NCI-H2171 treated with DMSO at 0.1 percent for 48 hours (cell line): ENCODE data around the gene ARHGAP21.
A peak's percentile ranks its signal among the peaks of the same experiment; 100 is the strongest.
"Not testable (repeated sequence)": the region's sequence is repeated elsewhere in the genome, so short reads cannot be mapped to it uniquely, and the experiment has no call there.

ENCODE experiments used
- DNase-seq: peaks from one replicate; lab custom pipeline; 2025; lab: John Stamatoyannopoulos, UW

Gene ARHGAP21

DNA sequence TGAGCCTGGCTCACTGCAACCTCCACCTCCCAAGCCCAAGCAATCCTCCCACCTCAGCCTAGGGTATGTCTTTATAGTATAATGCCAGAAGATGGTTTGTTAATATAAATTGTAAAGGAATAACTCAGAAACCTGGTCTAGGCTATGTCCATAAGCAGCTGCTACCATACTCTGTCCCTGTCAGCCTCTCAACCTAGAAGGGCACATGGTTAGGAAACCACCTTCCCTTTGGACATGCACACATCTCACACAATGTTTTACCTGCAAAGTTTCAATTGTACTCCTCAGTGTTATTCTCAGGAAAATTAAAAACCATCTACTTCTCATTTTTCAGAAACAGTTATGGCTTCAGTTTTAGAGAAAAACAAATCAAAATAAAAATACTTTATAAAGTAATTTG lies 40.1 kb downstream of the ARHGAP21 start:
- DNase-seq, result no peak

GRCh38 chr10:24681572-24682088 lies 42.1 kb downstream of the ARHGAP21 start:
- no peak for DNase-seq

- DNase-seq, result no peak
Measured at GRCh38 chr10:24680647-24681524, 42.8 kb downstream of the ARHGAP21 start.

DNA sequence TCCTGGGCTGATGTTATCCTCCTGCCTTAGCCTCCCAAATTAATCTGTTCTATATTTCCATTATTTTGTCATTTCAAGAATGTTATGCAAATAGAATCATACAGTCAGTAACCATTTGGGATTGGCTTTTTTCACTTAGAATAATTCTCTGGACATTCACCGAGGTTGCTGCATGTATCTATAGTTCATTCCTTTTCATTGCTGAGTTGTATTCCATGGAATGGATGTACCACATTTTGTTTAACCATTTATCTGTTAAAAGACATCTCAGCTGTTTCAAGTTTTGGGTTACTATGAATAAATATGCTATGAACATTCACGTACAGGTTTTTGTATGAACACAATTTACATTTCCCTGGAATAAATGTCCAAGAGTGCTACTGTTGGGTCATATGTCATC lies 44.9 kb downstream of the ARHGAP21 start:
- DNase-seq, result no peak

DNA sequence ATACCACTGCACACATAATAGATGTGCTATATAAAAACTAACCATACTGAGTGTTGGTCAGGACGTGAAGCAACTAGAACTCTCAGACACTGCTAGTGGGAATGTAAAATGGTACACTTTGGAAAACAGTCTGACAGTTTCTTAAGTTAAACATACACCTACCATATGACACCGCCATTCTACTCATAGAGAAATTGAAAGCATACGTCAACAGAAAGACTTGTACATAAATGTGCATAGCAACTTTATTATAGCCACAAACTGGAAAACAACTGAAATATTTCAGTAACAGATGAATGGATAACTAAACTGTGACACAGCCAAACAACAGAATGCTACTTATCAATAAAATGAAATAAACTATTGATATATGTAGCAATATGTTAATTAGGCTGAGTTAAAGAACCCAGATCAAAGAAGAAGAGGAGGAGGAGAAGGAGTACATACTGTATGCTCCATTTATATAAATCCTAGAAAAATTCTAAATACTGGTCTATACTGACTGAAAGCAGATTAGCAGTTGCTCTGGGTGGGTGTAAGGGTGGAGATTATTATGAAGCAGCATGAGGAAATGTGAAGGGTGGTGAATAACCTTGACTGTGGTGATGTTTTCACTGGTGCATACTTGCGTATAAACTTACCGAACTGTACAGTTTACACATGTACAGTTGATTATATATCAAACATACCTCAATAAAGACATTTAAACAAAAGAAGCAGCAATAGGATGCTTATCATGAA lies 48.6 kb downstream of the ARHGAP21 start:
- no peak for DNase-seq

GRCh38 chr10:24670964-24671670 lies 52.6 kb downstream of the ARHGAP21 start:
- DNase-seq, result no peak

GRCh38 chr10:24669285-24669852 lies 54.3 kb downstream of the ARHGAP21 start:
- DNase-seq, result no peak

GRCh38 chr10:24668247-24668646 lies 55.4 kb downstream of the ARHGAP21 start:
- no peak for DNase-seq

DNA sequence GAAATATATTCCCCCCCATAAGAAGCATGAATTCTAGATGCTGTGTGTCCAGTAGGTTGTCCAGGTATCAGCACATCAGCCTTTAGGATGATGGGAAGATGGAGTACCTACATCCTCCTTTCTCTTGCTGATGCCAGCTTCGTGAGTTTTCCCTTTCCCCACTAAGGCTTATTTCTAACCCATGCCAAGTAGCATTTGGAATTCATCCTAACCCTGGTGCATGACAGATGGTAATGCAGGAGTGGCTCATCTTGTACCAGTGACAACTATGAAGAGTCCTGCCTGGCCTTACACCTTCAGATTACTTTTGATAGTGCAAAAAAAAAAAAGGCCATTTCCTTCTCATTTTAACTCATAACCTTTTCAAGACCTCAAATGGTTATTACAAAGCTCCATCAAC lies 58.7 kb downstream of the ARHGAP21 start:
- peak; percentile 10 for DNase-seq

- DNase-seq, result no peak
Measured at GRCh38 chr10:24661376-24661775, 62.3 kb downstream of the ARHGAP21 start.

DNA sequence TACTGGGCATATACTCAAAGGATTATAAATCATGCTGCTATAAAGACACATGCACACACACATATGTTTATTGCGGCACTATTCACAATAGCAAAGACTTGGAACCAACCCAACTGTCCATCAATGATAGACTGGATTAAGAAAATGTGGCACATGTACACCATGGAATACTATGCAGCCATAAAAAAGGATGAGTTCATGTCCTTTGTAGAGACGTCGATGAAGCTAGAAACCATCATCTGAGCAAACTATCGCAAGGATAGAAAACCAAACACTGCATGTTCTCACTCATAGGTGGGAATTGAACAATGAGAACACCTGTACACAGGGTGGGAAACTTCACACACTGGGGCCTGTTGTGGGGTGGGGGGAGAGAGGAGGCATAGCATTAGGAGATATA lies 65.4 kb downstream of the ARHGAP21 start:
- DNase-seq, result not testable (repeated sequence)

GRCh38 chr10:24656326-24656725 lies 67.4 kb downstream of the ARHGAP21 start:
- DNase-seq, result not testable (repeated sequence)

- DNase-seq, result no peak
Measured at GRCh38 chr10:24652381-24652957, 71.2 kb downstream of the ARHGAP21 start.

DNA sequence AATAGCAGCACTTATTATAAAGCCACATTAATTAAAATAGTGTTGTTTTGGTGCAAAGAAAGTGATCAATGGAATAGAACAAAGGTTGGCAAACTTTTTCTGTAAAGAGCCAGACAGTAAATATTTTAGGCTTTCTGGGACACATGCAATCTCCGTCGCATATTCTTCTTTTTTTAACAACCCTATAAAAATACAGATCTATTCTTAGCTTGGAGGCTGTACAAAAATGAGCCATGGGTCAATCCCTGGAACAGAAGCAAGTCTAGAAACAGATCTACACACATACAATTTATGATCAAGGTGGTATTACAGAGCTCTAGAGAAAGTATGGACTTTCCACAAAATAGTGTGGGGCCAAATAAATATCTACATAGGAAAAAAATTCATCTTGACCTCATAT lies 71.8 kb downstream of the ARHGAP21 start:
- DNase-seq, result no peak

DNA sequence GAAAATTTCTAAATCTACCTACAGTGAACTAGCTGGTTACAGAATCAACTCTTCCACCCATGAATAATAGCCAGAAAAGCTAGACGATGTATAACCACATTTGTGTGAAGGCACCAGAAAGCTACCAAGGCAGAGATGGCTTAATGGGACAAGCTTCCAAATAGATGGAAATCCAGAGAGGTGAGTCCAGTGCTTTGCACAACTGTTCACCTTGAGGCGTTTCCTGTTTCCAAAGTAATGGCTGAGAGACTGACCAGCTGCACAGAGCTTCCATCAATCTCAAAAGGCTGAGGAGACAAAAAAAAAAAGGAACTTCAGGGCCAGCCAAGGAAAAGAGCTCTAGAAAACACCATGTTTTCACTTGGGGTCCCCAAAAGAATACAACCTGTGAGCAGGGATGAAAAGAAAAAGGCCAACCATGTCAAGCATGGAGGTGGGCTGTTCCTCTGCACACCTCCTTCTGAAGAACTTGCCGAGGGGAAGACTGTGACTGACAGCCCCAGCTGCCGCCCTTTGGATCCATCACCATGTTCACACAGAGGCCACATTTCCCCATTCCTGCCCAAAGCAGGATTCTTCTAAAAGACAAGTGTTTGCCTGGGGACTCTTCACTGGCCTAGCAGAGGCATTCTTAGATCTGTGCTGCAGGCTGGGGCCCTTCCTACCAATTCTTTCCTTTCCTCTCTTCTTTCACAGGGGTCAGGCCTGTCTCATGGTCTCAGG lies 72.9 kb downstream of the ARHGAP21 start:
- DNase-seq, result no peak

DNA sequence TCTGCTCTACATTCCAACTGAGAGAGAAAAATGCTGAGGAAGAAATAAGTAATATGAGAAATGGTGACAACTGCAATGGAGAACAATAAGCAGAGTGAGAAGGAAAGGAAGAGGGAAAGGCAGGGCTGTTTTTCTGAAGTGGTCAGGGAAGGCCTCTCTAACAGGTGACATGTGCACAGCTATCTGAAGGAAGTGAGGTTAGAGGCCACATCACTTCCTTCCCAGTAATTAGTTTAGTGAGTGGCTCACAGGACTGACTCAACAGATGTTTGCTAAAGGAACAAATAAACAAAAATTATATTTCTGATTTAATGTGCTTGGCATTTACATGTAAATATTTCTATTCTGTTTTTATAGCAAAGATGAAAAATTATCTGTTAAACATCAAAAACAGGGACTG lies 77.9 kb downstream of the ARHGAP21 start:
- DNase-seq, result no peak

DNA sequence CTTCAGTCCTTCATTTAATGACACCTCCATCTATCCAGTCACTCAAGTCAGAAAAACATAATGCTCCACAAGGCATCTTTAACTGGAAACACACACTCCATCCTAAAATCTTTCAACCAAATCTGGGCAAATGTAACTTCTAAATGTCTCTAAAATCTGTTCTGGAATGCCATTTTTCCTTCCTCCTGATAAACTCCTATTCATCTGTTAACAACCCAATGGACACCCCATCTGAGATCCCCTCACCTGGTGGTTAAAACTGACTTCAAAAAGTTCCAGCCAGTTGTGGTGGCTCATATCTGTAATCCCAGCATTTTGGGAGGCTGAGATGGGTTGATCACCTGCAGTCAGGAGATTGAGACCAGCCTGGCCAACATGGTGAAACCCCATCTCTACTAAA lies 78.7 kb downstream of the ARHGAP21 start:
- no peak for DNase-seq

GRCh38 chr10:24643679-24644209 lies 79.9 kb downstream of the ARHGAP21 start:
- DNase-seq, result no peak

DNA sequence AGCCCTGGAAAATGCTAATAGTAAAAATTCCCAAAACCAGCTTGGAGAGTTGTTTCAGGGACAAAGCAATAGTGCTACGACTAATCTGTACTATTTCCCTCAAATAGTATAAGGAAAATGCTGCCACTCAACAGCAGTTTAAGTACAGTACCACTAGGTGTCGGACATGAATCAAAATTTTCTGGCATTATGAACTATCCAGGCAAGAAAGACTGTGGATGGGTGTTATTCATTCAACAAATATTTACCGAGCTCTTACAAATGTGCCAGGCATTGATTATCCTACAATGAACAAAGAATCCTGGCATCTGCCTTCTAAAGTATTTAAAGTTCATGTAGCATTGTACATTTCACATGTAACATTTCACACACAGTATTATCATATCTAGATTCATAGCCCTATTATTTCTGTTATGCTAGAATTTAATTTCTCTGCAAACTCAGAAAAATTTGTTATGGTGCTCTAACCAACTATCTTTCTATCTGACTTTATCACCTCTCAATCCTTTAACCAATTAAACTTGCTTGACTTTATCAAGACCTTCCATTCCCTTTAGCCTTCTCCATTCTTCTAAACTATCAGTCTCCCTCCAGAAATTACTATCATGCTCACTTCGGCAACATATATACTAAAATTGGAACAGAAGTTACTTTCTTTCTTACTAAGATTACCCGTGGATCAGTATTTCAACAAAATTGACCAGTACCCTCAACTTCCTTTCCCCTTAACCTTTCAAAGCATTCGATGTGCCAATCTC lies 80.6 kb downstream of the ARHGAP21 start:
- peak; percentile 61 for DNase-seq

GRCh38 chr10:24639124-24639523 lies 84.6 kb downstream of the ARHGAP21 start:
- no peak for DNase-seq
